NOMO-1 treated with dmso at 0.1 percent for 144 hours (cell line): ENCODE data around the gene IGFBP2.
"Not testable (repeated sequence)": the region's sequence is repeated elsewhere in the genome, so short reads cannot be mapped to it uniquely, and the experiment has no call there.

ENCODE experiments used
- DNase-seq: peaks from one replicate; lab custom pipeline; 2025; ENCODE audit not compliant: unreplicated experiment; lab: John Stamatoyannopoulos, UW

IGFBP2 gene, protein sequence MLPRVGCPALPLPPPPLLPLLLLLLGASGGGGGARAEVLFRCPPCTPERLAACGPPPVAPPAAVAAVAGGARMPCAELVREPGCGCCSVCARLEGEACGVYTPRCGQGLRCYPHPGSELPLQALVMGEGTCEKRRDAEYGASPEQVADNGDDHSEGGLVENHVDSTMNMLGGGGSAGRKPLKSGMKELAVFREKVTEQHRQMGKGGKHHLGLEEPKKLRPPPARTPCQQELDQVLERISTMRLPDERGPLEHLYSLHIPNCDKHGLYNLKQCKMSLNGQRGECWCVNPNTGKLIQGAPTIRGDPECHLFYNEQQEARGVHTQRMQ

DNA sequence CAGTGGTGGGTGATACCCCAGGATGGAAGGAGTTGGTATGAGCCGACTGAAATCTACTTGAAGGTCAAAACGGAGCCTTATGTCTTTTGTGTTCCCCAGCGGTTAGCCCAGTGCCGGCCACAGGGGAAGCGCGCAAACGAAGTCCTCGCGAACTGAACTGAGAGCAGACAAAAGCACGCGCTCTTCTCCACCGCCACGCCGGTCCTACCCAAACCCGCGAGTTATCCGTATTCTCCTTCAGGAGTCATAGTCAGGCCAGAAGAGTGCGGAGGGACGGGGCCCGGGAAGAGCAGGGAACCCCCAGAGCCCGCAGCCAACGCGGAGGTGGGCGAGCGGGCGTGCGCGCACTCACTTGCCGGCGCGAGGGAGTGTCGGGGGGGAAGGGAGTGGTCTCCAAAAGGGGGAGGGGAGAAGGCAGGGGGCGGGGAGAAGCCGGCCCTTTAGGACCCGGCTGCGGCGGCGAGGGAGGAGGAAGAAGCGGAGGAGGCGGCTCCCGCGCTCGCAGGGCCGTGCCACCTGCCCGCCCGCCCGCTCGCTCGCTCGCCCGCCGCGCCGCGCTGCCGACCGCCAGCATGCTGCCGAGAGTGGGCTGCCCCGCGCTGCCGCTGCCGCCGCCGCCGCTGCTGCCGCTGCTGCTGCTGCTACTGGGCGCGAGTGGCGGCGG is at the start of gene IGFBP2:
Gene IGFBP2, plus strand, starts transcription at position 469 of the 664 bp plus-strand sequence. Its CDS starts 104 bp downstream, at position 573.
- peak; percentile 26 for DNase-seq

DNA sequence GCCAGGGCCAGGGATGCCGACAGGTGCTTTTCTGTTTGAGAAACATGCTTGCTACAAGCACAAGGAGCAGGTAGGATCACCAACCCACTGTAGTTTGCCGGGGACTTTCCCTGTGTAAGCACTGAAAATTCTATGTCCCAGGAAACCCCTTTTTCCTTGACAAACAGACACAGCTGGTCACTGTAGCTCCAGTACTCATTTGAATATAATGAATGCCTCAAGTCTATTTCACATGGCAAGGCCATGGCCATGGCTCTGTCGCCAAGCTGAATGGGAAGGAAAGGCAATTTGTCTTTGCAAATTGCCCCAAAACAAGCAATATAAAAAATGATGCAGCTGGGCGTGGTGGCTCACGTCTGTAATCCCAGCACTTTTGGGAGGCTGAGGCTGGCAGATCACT is 49.6 kb upstream of the IGFBP2 start:
- no peak for DNase-seq

- no peak for DNase-seq
Measured at GRCh38 chr2:216584112-216584511, 49.1 kb upstream of the IGFBP2 start.

- no peak for DNase-seq
Measured at GRCh38 chr2:216585441-216585840, 47.8 kb upstream of the IGFBP2 start.

DNA sequence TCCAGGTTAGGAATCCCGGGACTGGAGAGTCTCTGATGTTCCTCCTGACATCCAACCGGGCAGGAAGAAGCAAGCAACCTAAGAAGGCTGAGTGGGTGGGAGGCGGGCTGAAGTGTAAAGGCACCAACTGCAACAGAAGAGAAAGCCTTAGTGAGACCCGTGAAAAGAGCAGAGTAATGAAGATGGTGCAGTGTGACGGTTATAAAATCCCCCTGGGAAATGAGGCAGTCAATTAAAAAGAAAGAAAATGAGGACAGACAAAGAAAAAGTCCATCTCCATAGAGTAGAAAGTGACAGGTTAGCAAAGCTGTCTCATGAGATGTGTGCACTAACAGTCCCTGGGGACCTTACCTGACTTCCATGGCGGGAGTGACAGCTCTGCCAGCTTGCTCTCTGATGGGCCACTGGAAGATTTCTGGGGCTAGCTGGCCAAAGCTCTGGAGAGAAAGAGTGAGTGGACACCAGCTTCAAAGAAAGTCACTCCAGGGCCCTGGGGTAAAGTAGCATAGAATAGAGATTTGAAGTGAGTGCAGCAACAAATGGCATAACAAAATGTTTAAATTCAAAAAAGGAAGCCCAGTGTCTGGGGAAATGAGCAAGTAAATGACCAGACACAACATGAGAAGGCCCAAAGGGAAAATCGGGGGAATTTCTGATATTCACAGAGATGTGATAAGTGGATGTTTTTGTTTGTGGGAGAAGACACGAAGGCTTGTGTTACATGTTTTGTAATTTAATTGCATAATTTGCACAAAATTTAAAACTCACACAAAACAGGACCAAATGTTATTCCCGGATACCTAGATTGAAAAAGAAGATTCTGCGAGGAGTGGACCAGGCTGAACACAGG is 44.1 kb upstream of the IGFBP2 start:
- DNase-seq: no peak

DNA sequence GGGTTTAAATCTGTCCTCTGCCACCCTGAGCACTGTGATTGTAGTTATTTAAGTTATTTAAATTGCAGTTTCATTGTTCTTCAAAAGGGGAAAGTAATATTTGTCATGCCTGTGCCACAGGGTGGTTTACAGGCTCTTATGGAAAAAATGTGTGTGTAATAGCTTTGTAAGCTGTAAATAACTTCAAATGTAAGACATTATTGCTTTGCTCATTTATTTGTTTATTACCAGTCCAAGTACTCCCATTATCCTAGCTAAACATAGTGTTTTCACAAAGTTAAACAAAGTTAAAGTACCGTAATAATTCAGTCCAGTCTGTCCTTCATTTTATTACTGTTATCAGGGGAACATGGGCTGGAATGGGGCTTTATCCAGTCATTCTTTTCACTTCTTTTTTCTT is 43.4 kb upstream of the IGFBP2 start:
- DNase-seq: no peak

DNA sequence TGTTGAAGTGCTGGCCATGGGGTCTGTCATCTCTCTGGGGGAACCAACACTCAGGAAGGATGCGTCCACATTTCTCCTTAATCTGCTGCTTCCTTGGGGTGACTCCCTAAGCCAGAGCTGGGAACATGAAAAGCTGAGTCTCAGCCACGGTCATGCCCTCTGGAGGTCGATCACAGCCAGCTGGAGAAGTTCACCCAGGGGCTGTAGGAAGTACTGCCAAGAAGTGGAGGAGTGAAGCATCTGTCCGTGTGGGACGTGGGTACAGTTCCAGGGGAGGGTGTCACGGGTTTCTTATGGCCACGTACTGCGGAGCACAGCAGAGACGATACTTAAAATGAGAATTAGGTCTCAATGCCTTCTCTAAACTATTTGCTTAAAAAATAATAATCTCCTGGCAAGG is 42.4 kb upstream of the IGFBP2 start:
- DNase-seq: no peak

DNA sequence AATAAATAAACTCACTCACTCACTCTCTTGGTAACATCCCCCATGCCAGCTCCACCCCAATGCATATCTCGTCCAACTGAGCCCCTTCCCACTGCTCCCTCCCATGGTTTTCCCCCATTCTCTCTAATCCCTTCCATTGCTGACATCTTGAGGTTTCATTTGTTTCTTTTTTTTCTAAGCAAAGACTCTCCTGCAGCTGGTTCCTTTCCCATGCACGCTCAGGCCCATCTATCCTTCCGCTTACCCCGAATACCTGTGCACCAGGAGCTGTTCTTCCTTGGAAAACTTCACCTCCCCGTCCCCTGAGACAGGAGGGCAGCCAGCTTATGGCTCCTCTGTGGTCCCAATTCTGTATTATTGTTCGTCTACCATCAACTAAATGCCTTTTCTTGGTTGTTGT is 41.7 kb upstream of the IGFBP2 start:
- DNase-seq: no peak

DNA sequence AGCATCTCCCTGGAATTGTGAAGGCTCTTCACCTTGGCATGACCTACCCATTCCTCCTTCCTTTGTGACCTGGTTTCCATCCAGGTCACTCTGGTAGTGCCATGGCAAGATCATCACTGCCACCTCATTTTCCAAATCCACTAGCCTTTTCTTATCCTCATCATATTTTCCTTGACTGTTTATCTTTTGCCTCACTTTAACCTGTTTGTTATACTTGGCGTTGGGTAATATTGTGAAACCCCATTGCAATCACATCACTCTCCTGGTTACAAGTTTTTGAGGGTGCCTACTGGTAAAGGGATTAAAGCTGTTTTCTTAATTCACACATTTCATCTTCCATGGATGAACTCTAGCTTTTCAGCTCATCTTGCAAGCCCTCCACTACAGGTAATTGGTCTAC is 39.1 kb upstream of the IGFBP2 start:
- DNase-seq: no peak

DNA sequence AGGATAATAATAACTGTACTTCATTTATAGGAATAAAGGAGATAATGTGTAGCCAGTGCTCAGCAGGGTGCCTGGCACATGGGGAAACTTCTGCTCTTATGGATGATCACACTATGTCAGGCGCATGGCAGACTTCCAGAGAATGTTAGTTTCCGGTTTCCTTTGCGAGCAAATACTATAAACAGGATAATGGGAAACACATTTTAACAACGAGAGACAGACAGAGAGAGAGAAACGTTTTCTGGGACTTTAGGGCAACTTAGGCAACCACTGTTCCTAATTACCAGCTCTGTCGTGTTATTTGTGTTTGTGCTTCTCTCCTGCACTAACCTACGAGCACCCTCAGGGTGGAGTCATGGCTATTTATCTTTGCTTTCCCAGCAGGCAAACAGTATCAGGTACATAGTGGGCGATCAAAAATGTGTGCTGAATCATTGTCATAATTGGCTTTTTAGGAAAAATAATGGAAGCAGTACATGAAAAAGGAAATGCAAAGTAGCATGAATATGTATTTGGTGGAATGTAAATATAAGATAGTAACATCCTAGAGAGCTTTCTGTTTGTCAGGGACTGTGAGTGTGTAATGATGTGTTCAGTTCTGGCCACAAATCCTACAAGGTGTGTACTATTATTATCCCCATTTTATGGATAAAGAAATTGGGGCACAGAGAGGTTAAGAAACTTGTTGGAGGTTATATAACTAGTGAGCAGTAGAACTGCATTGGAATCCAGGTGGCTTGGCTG is 36.8 kb upstream of the IGFBP2 start:
- no peak for DNase-seq

GRCh38 chr2:216596980-216597509 is 36.2 kb upstream of the IGFBP2 start:
- DNase-seq: no peak

GRCh38 chr2:216597825-216598224 is 35.4 kb upstream of the IGFBP2 start:
- DNase-seq: not testable (repeated sequence)

DNA sequence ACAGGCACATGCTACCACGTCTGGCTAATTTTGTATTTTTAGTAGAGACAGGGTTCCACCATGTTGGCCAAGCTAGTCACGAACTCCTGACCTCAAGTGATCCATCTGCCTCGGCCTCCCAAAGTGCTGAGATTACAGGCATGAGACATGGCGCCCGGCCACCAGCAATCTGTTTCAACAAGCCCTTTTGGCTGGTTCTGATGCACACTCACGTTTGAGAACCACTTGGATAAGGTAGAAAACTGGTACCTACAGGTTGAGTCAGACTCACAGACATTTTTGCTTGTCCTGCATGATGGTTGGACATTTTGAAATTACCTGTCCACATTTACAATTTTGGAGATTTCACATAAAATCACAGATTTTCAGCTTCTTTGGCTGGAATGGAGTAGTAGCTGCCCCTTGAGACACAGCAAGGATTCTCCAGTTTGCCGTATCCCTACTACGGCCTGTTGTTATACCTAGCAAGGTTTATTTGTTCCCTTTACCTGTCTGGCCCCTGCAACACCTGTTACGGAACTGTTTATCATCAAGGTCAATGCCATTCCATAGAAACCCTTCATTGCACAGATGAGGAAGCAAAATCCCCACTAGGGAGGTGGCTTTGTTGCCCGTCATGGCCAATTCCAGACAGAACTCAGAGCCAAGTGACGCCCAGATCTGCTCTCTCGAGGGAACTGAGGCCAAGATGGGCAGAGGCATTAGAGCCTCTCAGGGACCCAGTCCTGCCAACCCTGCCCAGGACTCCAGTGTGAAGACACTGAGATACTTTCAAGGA is 31.4 kb upstream of the IGFBP2 start:
- no peak for DNase-seq

DNA sequence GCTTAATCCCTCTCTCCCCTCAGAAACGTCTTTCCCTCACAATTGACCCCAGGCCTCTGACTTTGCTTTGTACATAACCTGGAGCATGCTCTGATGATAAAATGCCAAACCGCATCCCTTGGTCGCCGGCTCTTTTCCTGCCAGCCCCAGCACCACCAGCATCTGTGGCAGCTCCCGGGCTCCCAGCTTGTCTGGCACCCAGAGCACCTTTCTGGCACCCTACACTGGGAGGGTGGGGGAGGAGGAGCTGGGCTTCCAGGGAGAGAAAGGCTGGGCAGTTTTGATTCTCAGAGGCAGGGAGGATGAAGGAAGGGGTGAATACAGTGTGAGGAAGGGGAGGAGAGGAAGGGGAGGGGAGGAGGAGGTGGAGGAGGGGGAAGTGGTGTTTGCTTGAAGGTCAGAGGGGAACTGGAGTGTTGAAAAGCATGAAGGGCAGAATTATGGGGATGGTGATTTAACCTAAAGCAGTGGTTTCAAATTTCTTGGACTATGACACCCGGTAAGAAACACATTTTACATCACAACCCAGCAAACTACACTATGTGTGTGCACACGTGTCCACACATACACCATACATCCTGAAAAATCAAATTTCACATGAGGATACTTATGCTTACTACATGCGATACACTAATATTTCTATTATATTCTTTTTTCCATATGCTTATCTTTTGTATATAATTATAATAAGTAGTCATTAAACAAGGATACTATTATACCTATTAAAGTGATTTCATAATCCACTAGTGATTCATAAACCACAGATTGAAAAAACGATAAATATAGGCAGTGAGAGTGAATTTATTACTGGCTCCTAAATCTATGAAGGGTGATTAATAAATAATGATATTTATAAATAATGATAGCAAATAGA is 30.0 kb upstream of the IGFBP2 start:
- DNase-seq: no peak

DNA sequence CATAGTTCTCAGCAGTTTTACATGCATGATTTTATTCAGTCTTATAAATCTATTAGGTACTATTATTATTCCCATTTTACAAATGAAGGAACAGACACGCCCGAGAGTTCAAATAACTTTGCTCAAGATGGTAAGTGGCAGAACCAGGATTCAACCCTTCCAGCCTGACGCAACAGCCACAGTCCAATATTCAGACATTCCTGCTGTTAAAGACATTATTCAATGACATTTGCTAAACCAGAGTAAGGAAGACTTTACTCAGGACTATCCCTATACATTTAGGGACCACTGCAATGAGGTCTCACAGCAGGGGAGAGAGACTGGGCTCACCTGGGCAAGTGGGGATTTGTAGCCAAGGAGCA is 29.4 kb upstream of the IGFBP2 start:
- no peak for DNase-seq

GRCh38 chr2:216604458-216604857 is 28.8 kb upstream of the IGFBP2 start:
- no peak for DNase-seq

DNA sequence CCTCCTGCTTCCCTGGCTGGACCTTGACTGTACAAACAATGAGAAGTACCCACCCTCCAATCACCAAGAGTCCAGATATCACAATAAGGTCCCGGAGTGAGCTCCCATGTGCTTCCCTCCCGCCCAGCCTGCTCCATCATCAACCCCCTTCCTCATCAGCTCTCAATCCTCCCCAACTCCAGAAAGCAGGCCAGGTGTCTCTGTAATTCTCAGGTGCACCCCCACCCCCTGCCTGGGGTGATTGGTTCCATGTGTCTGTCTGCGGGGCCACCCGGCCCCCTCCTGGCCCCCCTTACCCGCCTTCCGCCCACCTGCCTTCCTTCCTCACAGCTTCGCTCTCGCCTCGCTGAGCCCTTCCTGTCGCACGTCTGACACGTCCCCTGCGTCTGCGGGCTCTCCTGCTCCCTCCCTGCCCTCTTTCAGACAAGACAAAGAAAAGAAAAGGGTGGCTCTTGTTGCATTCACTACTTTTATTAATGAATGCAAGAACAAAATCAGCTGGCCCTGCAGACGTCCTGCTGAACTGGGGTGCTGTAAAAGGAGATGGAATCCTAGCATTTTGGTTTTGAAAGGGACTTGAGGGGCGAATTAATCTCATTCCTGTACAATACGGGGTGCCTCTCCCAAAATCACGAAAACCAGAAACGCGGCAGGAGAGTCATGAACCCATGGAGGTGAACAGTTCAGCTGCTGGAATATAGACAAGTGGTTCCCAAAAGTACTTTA is 26.5 kb upstream of the IGFBP2 start:
- no peak for DNase-seq

DNA sequence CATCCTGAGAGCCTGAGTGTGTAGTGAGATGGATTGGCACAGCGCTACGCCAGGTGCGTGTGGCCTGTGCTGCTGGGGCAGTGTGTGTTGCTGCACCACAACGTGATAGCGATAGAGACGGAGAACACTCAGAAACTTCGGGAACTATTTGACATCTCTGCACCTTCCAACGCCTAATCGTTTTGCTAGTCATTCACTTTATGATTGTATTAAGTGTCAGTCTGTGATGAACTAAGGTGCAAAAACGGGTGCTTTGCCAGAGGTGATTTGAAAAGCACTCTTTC is 26.0 kb upstream of the IGFBP2 start:
- DNase-seq: no peak

DNA sequence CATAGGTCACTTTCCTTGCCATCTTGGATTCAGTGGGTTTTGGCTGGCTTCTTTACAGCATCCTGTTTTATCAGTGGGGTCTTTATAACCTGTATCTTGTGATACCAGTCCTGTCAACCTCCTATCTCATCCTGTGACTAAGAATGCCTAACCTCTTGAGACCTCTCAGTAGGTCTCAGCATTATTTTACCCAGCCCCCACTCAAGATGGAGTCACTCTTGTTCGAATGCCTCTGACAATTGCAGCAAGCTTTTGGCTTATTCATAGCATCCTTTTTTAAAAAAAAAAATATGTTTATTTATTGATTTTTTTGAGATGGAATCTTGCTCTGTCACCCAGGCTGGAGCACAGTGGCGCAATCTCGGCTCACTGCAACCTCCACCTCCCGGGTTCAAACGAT is 24.7 kb upstream of the IGFBP2 start:
- DNase-seq: no peak
